ENCODE results near the gene CHN2.
"Not testable (repeated sequence)": the region's sequence is repeated elsewhere in the genome, so short reads cannot be mapped to it uniquely, and the experiment has no call there.

The CHN2 gene

GRCh38 chr7:29256693-29257002 lies 62.1 kb downstream of the CHN2 start:
- no peak for DNase-seq (ENCODE audit: low read depth)

- no peak for DNase-seq (ENCODE audit: low read depth)
These were observed 64.4 kb downstream of the CHN2 start for GRCh38 chr7:29258951-29259350.

GRCh38 chr7:29262191-29262917 lies 67.8 kb downstream of the CHN2 start:
- DNase-seq (ENCODE audit: low read depth) = no peak

DNA sequence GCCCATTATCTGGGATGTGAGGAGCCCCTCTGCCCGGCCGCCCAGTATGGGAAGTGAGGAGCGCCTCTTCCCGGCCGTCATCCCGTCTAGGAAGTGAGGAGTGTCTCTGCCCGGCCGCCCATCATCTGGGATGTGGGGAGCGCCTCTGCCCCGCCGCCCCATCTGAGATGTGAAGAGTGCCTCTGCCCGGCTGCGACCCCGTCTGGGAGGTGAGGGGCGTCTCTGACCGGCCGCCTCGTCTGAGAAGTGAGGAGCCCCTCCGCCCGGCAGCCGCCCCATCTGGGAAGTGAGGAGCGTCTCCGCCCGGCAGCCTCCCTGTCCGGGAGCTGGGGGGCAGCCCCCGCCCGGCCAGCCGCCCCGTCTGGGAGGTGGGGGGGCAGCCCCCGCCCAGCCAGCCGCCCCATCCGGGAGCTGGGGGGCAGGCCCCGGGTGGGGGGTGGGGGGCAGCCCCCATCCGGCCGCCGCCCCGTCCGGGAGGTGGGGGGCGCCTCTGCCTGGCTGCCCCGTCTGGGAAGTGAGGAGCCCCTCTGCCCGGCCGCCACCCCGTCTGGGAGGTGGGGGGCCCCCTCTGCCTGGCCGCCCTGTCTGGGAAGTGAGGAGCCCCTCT lies 69.1 kb downstream of the CHN2 start:
- DNase-seq (ENCODE audit: low read depth) = not testable (repeated sequence)

DNA sequence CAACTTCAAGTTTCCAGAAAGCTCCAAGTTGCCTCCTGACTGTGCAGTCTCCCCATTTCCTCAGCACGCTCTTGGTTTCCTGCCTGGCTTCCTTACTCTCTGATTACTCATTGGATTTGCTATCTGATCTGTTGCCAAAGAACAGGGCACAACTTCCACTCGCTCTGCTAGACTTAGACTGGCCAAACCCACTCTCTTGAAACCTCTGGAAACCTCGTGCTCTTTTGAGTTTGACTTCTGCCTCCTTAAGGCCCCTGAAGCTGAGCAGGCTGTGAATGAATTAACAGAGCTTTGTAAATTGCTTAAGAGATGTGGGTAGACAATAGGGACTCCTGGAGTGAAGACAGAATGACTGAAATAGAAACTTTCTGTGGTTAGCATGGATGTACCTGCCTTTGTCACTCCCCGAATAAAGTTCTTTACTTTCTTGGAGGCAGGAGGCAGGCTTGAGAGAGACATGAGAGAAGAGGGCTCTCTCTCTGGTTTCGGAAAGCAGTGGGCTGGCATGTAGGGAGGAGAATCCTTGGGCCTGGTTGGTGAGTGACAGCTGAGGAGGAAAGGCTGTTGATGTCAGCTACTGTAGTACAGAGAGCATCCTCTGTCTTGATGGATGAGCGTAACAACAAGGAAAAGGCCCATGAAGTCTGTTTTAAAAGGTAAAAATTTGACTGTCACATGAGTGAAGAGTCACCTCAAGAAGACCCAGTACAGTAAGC lies 70.8 kb downstream of the CHN2 start:
- no peak for DNase-seq (ENCODE audit: low read depth)

DNA sequence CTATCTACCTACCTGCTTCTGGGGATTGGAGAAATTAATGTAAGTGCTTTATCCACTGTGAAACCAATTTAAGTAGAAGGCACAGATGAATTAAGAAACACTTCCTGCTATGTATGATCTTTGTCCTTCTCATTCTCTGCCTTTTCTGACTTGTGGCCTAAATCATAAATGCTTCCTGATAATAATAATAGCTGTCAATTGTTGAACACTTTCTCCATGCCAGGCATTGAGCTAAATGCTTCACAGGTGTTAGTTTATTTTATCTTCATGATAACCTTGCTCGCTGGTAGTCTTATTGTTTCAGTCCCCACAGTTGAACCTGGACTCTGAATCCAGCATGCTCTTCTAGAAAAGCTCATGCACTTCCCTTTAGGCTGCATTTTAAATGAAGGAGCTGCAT lies 75.4 kb downstream of the CHN2 start:
- DNase-seq (ENCODE audit: low read depth) = no peak

DNA sequence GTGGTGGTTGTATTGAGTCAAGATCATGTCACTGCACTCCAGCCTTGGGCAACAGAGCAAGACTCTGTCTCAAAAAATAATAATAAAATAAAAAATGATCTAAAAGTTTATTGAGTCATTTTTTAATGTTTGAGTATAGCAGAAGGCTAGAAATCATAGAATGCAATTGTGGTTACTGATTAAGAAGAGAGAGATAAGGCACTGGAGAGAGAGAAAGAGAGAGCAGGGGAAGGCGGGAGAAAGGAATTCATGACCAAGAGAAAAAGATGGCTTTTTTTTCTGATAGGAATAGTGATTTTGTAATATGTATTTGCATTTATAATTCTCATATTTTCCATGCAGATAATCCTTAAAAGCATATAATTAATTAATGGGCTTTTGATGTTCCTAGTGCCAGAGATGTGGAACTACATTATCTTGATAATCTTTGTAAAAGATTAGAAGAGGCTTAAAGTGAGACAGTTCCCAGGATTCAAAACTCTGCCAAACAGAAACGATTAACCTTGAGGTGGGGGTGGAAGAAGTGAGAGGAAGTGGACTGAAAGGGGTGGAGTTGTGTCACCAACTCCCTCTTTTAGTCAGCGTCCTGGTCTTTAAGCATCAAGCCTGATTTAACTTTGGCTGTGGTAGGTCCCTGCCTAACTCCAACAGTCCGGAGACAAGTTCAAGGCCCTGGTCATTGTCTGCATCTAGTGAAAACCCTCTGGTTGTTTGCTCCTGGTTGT lies 76.2 kb downstream of the CHN2 start:
- no peak for DNase-seq (ENCODE audit: low read depth)

- DNase-seq (ENCODE audit: low read depth) = no peak
These were observed 76.7 kb downstream of the CHN2 start for GRCh38 chr7:29271319-29271658.

- no peak for DNase-seq (ENCODE audit: low read depth)
These were observed 77.5 kb downstream of the CHN2 start for GRCh38 chr7:29272057-29272456.

- DNase-seq (ENCODE audit: low read depth) = no peak
These were observed 79.8 kb downstream of the CHN2 start for GRCh38 chr7:29274146-29275017.

GRCh38 chr7:29275018-29275318 lies 80.4 kb downstream of the CHN2 start:
- no peak for DNase-seq (ENCODE audit: low read depth)

DNA sequence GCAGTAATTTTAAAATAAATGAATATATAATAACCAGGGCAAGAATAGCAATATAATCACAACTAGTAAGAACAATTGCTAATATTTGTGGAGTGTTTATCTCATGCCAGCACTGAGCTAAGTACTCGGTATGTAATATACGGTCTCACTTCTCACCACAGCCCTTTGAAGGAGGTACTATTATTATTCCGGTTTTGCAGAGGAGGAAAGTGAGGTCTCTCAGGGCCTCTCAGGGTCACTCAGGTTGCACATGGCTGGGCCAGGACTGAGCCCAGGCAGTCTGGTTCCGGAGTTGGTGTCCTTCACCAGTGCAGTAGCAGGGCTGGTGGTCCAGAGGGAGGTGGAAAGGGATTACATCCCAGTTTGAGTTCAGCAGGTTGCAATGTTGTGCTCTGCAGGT lies 80.9 kb downstream of the CHN2 start:
- DNase-seq (ENCODE audit: low read depth) = no peak

DNA sequence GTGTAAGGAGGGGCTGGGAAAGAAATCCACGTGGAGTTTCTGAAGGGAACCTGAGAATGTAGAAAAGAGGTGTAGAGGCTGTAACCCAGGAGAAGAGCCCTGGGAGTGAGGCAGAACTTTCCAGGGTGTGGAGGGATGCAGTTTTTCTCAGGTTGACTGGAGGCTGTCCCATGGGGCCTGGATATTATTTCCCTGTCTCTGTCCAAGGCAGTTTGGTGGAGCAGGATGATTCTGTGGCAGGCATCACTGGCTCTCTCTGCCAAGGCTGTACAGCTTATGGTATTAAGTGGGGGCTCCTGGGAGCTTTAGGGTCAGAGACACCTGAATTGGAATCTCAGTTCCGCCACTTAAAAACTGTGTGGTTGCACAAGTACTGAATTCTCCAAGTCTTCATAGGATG lies 81.6 kb downstream of the CHN2 start:
- DNase-seq (ENCODE audit: low read depth) = no peak

DNA sequence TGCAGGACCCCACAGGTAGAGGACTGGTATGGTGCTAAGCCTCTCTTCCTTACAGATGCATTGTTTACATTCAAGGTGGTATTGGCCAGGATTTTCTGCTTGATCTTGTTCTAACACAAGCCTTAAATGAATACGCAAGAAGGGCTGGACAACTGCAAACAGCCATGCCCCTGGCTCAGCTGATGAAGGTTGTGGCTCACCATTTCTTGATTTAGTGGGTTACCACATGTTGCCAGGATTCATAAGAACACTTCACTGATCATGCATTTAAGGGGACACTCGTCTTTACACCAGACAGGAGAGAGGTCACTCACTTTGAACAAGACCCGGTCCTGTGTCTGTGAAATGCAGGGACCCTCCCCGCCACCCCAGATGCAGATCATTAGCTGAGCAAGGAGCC lies 82.2 kb downstream of the CHN2 start:
- no peak for DNase-seq (ENCODE audit: low read depth)

- no peak for DNase-seq (ENCODE audit: low read depth)
These were observed 83.1 kb downstream of the CHN2 start for GRCh38 chr7:29277436-29278215.

GRCh38 chr7:29278337-29279069 lies 83.9 kb downstream of the CHN2 start:
- DNase-seq (ENCODE audit: low read depth) = no peak

DNA sequence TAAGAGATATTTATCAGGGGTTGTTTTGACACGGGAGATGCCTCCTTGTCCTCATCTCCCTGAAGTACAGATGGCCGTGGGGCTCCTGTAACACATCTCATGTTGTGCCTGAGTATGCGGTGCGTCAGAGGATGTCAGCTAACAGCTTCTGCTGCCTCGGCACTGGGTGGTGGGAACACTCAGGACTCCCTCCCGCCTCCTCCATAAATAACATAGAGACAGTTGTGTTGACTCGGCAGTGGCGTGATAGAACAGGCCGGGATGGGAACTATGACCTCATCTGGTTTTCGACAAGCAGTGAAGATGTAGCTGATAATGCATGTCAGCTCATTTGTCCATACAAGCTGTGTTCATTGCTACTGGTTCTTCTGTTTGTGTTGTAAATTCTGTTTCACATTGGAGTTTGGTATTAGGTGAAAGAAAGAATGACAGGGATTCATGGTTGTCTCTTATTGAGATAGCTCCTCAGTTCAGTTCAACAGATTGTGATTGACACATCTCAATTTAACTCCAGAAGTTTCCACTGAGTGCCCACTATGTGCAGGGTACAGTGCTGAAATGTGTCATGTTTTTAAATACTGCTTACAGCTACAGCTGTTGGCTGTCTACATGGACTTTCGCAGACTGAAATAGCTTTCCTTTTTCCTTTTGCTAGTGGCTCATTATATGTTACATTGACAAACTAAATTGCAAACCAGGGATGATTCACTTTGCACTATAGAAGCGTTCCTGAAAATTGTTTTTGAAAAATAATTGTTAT lies 87.4 kb downstream of the CHN2 start:
- no peak for DNase-seq (ENCODE audit: low read depth)

DNA sequence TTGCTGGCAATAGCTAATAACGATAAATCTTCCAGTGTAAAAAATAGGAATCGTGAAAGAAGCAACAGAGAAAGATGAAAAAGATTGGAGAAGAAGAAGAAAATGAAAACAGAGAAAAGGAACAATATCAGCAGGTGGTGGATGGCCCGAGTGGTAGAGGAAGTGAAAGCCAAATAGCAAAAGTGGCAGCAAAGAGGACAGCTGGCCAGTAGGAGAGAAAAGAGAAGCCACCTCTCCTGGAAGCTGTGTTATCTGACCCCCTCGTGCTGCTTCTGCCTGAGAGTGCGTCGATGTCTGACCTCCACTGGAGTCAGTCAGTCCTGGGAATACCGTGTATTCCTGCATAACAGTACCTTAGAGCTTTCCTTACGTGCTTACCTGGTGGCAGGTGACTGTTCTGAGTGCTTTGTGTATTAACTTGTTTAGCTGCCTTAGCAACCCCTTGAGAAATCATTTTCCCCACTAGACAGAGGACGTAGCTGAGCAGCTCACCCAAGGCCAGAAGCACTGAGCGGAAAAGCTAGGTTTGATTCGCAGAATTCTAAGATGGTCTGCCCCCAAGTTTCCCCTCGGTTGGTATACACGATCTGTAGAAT lies 88.3 kb downstream of the CHN2 start:
- no peak for DNase-seq (ENCODE audit: low read depth)

- no peak for DNase-seq (ENCODE audit: low read depth)
These were observed 90.3 kb downstream of the CHN2 start for GRCh38 chr7:29284696-29285443.

All from stimulated activated CD8-positive, alpha-beta memory T cell treated with anti-CD3 and anti-CD28 coated beads, Interleukin-7, amount 100 ng/mL, for 24 hours (primary cell).